ENCODE data around the gene TEX22.
A peak's percentile ranks its signal among the peaks of the same experiment; 100 is the strongest.

TEX22 gene

GRCh38 chr14:105400016-105400415, 1.7 kb downstream of the TEX22 start:
- no peak for DNase-seq (ENCODE audit: low read depth, low spot score)
- no peak overlapping the region for H3K4me3 ChIP-seq (ENCODE audit: low read depth, low read length)
- in situ Hi-C loops (cut with HindIII; ENCODE audit: low sequenced_read_pairs) = no loop called here
- TF ChIP-seq, protein P1, sequence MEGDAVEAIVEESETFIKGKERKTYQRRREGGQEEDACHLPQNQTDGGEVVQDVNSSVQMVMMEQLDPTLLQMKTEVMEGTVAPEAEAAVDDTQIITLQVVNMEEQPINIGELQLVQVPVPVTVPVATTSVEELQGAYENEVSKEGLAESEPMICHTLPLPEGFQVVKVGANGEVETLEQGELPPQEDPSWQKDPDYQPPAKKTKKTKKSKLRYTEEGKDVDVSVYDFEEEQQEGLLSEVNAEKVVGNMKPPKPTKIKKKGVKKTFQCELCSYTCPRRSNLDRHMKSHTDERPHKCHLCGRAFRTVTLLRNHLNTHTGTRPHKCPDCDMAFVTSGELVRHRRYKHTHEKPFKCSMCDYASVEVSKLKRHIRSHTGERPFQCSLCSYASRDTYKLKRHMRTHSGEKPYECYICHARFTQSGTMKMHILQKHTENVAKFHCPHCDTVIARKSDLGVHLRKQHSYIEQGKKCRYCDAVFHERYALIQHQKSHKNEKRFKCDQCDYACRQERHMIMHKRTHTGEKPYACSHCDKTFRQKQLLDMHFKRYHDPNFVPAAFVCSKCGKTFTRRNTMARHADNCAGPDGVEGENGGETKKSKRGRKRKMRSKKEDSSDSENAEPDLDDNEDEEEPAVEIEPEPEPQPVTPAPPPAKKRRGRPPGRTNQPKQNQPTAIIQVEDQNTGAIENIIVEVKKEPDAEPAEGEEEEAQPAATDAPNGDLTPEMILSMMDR (IDR thresholded peaks at IDR 0.05; ENCODE audit: low read depth, low read length) = no peak

GRCh38 chr14:105401699-105402098, 3.4 kb downstream of the TEX22 start:
- no peak for DNase-seq (ENCODE audit: low read depth, low spot score)
- H3K4me3 ChIP-seq (ENCODE audit: low read depth, low read length) = no peak overlapping the region
- in situ Hi-C loops (cut with HindIII; ENCODE audit: low sequenced_read_pairs) = no loop called here
- TF ChIP-seq, protein P1 (IDR thresholded peaks at IDR 0.05; ENCODE audit: low read depth, low read length) = no peak

DNA sequence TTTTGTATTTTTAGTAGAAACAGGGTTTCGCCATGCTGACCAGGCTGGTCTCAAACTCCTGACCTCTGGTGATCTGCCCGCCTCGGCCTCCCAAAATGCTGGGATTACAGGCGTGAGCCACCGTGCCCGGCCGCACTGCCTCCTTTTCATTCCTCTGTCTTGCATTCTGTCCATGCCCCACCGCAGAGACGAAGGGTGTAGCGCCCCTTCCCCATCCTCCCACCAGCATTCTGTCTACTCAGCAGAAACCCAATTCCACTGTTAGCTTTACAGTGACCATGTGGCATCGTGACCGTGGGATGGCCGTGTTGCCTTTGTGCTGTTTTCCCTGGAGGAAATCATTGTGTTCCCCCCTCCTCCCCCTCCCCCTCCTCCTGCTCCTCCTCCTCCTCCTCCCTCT, 10.3 kb downstream of the TEX22 start:
- TF ChIP-seq, protein P1 (IDR thresholded peaks at IDR 0.05; ENCODE audit: low read depth, low read length) = no peak
- DNase-seq (ENCODE audit: low read depth, low spot score) = no peak
- in situ Hi-C loops (cut with HindIII; ENCODE audit: low sequenced_read_pairs) = no loop called here
- H3K4me3 ChIP-seq (ENCODE audit: low read depth, low read length) = no peak overlapping the region

GRCh38 chr14:105409364-105409763, 11.0 kb downstream of the TEX22 start:
- in situ Hi-C loops (cut with HindIII; ENCODE audit: low sequenced_read_pairs) = no loop called here
- TF ChIP-seq, protein P1 (IDR thresholded peaks at IDR 0.05; ENCODE audit: low read depth, low read length) = no peak

GRCh38 chr14:105410642-105411016, 12.3 kb downstream of the TEX22 start:
- DNase-seq (ENCODE audit: low read depth, low spot score) = no peak
- no peak overlapping the region for H3K4me3 ChIP-seq (ENCODE audit: low read depth, low read length)
- TF ChIP-seq, protein P1 (IDR thresholded peaks at IDR 0.05; ENCODE audit: low read depth, low read length) = no peak
- in situ Hi-C loops (cut with HindIII; ENCODE audit: low sequenced_read_pairs) = no loop called here

More at GRCh38 chr14:105409364-105409763, 11.0 kb downstream of the TEX22 start:
- no peak overlapping the region for H3K4me3 ChIP-seq (ENCODE audit: low read depth, low read length)
- no peak for DNase-seq (ENCODE audit: low read depth, low spot score)

- in situ Hi-C loops (cut with HindIII; ENCODE audit: low sequenced_read_pairs) = no loop called here
- peak; percentile 22 for DNase-seq (ENCODE audit: low read depth, low spot score)
- TF ChIP-seq, protein P1 (IDR thresholded peaks at IDR 0.05; ENCODE audit: low read depth, low read length) = no peak
- peak overlapping the region; percentile 18 for H3K4me3 ChIP-seq (ENCODE audit: low read depth, low read length)
Observed at GRCh38 chr14:105411017-105411941, 12.9 kb downstream of the TEX22 start.
